HG03575 (cell line): ENCODE measurements around the gene IGSF9B.

Source experiments
- ATAC-seq: cut with Tn5 transposase; IDR thresholded peaks from one replicate; pipeline ENCODE4 v1.9.1; 2021; ENCODE audit not compliant: unreplicated experiment, insufficient number of reproducible peaks, low FRiP score; ENCODE audit errors: extremely low read depth

Gene IGSF9B

DNA sequence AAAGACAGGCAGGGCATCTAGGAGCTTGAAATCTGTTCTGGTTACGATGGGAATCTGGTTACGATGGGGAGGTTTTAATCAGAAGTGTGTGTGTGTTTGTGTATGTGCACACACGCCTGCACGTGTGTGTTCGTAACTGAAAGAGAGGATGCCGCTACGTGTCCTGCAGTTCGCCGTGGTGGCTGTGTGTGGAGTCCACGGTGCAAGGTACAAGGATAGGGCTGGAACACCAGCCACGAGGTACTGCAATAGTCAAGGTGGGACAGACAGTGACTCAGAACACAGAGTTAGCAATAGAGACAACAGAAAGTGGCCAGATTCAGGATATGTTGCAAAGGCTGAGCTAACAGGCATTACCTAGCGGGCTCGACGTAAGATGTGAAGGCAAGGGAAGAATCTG lies 46.7 kb downstream of the IGSF9B start:
- no peak for ATAC-seq

DNA sequence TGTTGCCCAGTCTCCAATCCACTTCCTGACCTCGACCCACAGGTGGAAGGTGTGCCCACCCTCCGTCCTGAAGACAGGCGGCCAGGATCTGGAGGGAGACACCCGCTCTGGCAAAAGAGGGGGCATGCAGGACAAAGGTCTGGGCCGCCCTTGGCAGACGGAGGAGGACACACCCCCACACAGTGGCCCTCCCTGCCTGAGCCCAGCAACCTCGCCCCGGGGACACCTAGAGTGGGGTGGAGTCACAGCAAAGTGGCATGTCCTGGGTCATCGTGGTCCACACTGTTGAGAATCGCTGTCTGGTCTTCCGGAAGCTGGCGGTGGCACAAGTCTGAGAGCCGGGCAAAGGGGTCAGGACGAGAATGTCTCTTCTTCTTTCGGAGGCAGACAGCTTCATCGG lies 47.9 kb downstream of the IGSF9B start:
- ATAC-seq, result no peak

DNA sequence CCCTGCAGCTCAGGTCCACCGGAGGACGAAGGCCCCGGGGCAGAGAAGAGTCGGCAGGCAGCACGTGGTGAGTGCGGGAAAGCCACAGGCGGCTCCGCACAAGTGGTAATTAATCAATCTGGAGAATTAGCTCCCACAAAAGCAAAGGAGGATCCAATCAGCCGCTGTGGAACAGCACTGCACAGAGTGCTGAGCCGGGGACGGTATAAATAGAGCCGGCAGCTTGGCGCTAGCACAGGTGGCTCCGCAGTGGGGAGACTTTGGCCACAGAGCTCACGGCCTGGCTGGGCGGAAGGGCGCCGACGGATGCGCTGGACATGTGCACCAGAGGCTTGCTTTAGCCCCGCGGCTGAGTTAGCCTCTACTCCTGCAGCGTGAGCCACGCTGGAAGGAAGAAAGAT lies 48.9 kb downstream of the IGSF9B start:
- ATAC-seq, result no peak

DNA sequence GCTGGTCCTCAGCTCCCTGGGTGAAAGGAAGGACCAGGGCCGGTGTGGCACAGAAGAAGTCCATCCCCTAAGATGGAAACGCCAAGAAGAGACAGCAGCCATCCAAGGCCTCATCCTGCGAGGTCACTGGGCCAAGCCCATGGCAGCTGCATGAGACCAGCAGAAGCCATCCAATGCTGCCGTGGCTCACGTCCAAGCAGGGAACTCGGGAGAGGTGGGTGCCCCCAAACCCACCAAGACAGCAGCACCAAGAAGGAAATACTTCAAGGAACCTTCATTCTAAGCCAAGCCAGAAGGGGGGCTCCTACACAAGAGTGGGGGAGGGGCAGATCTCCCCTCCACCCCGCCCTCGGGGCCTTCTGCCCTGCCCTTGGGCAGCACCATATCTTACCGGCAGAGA lies 49.6 kb downstream of the IGSF9B start:
- no peak for ATAC-seq

DNA sequence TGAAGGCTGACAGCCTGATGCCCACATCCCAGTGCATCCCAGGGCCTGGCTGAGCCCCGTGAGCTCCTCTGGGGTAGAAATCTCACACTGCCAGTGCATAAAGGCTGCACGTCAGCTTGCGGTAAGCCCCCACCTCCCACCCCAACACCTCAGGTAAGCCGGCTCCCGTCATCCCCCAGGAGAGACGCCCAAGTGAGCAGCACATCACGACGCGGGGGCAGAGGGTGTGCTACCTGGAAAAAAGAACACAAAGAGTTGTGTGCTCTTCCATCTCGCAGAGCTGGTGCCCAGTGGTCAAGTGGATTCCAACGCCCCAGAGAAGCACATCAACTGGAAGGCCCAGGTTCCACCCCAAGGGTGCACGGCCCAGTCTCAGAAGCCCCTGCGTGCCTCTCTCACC lies 50.0 kb downstream of the IGSF9B start:
- no peak for ATAC-seq

DNA sequence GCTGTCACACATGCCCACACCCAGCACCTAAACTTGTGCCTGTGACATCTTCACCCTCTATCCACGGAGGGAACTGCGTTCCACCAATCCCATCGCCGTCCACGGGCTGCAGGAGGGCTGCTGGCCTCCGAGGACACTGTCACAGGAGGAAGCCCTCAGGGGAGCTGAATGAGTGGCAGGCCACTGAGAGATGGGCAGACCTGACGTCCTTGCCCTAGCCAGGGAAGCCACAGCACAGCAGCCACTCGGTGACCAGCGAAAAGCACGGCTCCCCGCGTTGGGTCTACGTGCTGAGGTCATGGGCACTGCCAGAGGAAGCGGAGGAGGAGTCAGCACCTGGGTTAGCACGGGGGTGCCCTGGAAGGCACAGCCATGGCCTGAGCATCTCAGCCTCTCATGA lies 50.5 kb downstream of the IGSF9B start:
- no peak for ATAC-seq

DNA sequence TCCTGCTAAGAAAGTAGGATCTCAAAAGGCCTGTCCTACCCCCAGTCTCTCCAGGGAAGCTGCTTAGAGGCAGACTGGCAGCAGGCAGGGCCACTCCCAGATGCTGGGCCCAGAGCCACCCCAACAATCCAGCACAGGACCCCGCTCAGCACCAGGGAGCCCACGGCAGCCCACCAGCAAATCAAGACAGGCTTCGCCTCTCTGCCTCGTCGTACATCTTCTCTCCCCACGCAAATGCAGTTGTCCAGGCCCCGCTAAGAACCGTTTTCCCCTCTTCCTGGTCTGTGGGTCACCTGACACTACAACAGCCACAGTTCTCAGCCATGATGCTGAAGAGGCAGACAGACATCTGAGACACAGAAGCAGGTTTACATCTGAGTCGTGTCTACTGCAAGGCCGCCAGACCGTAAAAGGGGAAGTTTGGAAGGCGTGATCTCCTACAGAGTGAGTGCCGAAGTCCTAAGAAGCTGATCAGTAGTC lies 51.1 kb downstream of the IGSF9B start:
- ATAC-seq, result no peak

DNA sequence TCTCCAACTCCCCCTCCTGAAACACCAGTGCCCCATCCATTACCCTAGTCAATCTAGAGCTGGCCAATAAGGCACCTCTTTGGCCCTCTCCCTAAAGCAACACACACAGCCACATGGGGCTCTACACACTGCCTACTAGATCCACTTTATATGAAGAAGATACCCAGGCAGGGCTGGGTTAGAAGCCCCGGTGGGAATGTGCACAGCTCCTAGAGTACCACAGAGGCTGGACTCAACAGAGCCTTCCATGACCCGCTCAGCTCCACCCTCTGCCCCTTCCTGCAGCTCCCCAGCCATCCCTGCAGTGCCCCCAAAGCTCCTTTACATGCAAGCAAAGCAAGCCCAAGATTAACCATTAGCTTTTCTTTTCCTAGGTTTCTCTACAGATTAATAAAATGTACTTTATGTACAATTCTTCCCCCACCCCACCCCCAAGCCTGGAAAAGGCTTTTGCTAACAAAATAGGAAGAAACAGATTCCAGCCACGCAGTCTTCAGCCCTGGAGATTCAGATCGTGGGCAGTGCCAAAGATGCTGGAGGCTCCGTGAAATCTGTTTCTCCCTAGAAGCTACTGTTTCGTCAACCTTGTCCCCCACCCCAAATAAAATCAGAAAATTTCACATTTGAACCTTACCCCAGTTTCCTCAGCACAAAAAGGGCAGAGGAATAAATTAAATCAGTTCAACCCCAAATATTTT lies 51.8 kb downstream of the IGSF9B start:
- no peak for ATAC-seq

DNA sequence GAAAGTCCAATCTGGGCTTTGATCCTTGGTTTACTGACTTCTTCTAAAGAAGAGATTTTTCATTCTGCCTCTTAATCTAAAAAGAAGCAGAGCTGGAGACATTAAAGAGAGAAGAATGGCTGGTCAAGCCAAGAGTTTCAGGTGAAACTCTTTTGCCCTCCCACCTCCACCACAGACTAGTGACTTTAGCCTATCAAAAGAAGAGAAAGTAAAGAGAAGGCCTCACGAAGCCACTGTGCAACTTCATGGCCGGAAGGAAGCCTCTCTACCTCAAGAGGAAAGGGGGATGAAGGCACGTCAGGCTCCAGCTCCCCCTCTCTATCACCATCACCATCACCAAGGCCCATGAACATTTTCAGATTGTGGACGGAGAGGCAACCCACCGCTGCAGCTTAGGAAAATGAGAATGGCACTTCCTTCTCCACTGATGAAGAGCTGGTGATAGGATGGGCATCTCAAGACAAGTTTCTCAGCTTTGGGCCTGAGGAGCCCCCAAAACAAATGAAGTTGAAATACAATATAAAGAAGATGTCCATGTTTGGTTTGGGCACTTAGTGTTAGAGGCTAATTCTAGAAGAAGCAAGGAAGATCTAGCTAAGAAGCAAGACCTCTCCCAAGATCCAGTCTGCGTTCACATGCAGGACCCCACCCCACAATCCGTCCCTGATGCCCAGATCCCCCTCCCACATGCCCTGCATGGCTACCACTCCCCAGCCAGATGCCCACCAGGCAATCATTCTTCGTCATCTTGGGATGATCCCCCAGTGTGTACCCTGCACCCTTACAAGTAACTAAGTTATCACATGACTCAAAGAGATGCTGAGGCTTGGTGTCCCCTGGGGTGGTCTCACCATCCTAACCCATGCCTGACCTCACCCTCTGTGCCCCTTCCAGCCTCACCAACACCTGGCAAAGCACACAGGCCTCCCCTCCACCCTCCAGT lies 52.6 kb downstream of the IGSF9B start:
- no peak for ATAC-seq

DNA sequence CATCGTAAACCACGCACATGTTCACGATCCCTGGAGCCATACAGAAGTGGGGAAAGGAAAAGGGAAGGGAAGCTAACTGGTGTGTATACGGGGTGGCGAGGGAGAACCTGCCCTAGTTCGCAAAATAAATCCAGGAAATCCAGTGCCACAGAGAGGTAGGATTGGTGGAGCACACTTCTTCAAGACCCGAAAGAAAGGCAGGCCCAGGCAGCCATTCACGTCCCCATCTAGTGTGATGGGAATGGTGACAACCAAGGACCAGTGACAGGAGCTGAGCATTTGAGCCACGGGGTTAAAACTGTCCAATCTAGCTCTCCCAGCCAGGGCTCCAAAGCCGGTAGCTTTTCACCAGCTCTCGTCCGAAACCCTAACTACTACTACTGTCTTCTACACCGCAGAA lies 53.7 kb downstream of the IGSF9B start:
- ATAC-seq, result no peak

DNA sequence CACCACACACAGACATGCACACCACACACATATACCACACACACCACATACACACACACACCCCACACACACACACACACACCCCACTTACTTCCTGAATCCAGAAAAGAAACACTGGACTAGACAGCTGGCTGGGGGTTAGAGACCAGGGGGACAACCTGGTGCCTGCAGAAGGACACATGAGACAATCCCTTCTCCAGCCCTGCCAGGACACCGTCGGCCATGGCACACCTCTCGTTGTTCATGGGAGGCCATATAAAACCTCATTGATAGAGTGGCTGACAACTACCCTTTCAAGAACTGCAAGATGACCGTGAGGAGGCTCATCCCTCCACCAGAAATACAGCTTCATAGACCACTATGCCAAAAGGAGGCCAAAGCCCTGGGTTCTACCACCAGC lies 54.3 kb downstream of the IGSF9B start:
- ATAC-seq, result no peak

DNA sequence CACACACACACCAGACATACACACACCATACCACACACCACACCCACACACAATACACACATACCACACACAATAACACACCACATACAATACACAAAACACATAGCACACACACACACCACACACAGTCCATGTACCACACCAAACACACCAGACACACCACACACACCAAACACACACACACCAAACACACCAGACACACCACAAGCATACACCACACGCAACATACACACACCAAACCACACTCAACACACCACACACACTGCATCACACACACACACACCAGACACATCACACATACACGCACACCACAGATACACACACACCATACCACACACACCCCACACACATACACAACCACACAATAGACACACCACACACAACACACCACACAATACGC lies 54.8 kb downstream of the IGSF9B start:
- ATAC-seq, result no peak

DNA sequence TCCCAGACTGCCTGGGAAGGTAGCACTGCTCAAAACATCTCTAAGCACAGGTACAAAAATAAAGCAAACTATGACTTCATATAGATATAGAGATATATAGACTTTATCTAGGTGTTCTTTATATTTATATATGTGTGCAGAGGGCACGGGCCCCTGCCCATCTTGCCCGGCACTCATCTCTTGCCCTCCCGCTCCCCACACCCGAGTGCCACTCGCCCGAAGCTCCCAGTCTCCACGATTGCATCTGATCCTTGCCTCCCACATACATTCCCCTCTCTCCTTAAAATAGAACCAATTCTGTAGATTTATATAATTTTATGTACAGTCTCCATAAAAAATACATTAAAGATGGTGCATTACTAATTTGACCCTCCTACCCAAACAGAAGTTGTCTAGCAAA lies 55.5 kb downstream of the IGSF9B start:
- no peak for ATAC-seq

DNA sequence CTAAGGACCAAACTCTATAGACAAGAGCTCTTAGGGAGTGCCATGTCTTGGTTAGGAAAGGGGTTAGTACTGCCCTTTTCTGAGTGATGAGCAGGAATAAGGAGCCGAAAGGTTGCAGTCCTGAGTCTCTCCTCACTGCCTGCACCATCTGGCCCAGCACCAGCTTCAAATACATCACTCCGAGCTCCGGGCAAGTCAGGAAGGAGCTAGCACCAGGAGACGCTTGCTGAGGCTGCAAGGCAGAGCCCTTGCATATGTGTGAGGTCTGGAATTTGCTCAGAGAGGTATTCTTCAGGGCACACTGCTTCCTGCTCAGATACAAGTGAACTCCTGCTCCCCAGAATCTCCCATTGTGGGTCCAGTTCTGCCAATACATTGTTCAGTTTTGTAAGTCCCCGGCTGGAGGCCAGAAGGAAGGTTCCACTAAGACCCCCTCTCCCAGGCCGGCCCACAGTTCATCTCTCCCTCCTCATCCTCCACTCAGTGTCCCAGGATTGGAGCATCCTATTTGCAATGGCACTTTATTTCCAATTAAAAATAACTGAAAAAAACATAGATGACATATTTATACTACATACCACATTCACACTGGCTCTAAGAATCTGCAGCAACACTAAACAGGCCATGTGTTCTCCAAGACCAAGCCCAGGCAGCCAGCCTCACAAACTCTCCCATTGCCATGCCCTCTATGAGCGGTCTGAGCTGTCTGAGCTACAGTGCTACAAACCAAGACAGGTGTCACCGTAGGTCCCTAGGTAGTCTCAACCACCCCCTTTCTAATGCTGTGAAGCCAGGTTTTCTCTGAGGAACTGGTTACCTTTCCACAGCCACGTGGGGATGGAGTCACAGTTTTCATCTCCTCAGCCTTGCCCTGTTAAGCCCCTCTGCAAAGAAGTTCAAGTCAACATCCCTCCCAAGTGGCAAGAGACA lies 56.3 kb downstream of the IGSF9B start:
- ATAC-seq, result no peak

DNA sequence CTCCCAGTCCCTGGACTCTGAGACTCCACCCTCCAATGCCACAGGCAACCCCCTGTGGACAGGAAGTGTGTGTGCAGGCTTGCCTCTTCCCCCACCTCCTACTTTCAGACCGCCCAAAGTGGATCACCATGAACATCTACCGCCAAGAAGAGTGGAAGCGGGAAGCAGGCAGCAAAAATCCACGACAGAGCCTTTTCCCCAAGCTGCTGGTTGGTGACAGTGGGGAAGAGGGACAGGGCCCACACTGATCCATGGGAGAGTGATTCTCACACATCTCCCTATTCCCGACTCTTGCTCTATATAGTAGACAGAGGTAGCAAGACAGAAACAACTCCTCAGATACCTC lies 58.0 kb downstream of the IGSF9B start:
- no peak for ATAC-seq

DNA sequence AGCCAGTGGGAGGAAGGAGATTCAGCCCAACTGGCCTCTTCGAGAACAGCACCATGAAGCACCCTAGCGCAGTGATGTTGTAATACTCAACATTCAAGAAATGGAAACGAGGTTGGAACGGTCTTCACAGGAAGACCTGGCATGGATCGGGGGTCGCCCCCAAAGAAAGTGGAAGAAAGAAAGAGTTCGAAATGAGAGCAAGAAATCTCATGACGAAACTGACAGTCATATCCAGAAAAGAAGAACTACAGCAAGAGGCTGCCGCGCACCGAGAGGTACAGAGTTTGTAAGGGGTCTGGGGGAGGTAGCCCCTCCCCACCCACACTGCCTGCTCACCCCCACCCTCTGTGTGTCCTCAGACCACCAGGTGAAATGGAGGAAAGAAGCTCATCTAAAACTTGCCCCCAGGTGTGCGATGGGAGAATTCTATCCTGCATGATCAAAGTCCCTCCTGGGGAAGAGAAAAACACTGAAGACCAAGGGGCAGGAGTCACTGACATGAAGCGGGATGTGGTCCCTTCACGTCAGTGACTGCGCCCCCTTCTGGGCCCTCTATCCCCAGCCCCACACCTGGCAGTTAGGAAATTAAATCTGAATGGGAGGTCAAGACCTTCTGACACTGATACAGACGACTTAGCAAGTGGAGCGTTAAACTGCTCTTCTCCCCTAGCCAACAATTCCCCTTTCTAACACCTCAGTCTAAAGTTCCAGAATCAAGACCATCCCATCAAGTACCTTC lies 58.6 kb downstream of the IGSF9B start:
- ATAC-seq, result no peak

DNA sequence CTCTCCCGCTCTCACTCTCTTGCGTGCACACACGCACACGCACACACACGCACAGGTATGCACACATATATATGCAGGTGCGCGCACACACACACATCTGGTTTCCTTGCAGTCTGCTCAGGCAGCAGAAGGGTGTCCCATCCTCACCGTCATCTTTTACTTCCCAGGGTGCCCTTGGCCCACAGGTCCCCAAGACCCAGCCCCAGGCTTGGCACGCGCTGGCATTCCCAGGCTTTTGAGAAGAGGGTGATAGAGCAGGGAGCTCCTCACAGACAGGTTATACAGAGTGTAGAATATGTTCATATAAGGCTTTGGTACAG lies 59.5 kb downstream of the IGSF9B start:
- no peak for ATAC-seq

DNA sequence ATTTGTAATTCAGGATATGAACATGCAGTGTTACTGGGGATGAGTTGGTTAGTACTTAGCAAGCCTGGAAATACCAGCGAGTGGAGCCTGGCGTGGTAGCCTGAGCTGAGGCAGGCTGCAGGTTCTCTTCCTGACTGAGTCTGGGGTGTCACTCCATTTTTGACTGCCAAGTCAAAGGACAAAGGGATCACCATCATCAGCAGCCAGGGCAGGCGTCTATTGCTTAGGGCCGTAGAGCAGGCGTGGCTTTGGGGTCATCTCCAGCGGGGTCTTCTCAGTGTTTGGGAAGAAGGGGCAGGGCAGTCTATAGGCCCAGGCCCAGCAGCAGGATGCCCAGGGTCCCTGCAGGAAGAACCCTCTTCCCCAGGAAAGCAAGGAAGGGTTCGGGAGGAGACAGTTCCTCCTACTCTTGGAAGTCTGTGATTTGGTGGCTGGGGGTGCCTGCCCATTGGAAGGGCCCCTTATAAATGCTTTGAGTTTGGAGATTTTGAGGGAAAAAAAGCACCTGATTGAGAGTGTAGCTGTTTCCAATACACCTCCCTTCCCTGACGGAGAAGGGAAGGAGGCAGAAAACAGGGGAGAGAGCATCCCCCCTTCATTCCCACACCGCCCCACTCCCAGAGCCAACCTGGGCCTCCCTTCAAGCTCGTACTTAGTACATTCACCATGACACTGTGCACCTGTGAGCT lies 60.0 kb downstream of the IGSF9B start:
- ATAC-seq, result no peak
